Measurements from ENCODE around the gene ZSCAN23. TPM values are rescaled to one million over a fixed set of nuclear protein-coding genes. Genes with fewer than 3 reads are reported as not detected.
"Not testable (repeated sequence)": the region's sequence is repeated elsewhere in the genome, so short reads cannot be mapped to it uniquely, and the experiment has no call there.

The ZSCAN23 gene
- total RNA-seq, 1 donor from 2014 or later: 2.5 TPM

- intact Hi-C loops (cut with micrococcal nuclease): loop anchor here (5.0 kb wide), 3 partner anchors 43 to 177 kb away; partner anchors contain the start of genes ZSCAN26 and ZSCAN31
Measured at GRCh38 chr6:28444759-28445158, 1.5 kb upstream of the ZSCAN23 start.

- intact Hi-C loops (cut with micrococcal nuclease): loop anchor here (2.0 to 5.0 kb wide), 5 partner anchors 18 to 175 kb away; partner anchors contain the start of genes ZSCAN26 and ZSCAN31
Measured at GRCh38 chr6:28442586-28442985, 705 bp downstream of the ZSCAN23 start.

GRCh38 chr6:28436404-28436803 lies 6.9 kb downstream of the ZSCAN23 start:
- intact Hi-C loops (cut with micrococcal nuclease): no loop called here

- intact Hi-C loops (cut with micrococcal nuclease): no loop called here
Measured at GRCh38 chr6:28433119-28433518, 10.2 kb downstream of the ZSCAN23 start.

GRCh38 chr6:28429781-28430180 lies 13.5 kb downstream of the ZSCAN23 start:
- intact Hi-C loops (cut with micrococcal nuclease): no loop called here

- intact Hi-C loops (cut with micrococcal nuclease): loop anchor here (2.0 kb wide), 1 partner anchor 17 kb away; the partner anchor contains the start of gene ZSCAN23
Measured at GRCh38 chr6:28425944-28426541, 17.2 kb downstream of the ZSCAN23 start.

- intact Hi-C loops (cut with micrococcal nuclease): loop anchor here (2.0 kb wide), 1 partner anchor 19 kb away; the partner anchor contains the start of gene ZSCAN23
Measured at GRCh38 chr6:28424163-28424562, 19.1 kb downstream of the ZSCAN23 start.

GRCh38 chr6:28423546-28423945 lies 19.7 kb downstream of the ZSCAN23 start:
- intact Hi-C loops (cut with micrococcal nuclease): no loop called here

GRCh38 chr6:28413681-28414080 lies 29.6 kb downstream of the ZSCAN23 start:
- intact Hi-C loops (cut with micrococcal nuclease): no loop called here

- intact Hi-C loops (cut with micrococcal nuclease): no loop called here
Measured at GRCh38 chr6:28410767-28411166, 32.5 kb downstream of the ZSCAN23 start.

- intact Hi-C loops (cut with micrococcal nuclease): no loop called here
Measured at GRCh38 chr6:28408076-28408802, 35.1 kb downstream of the ZSCAN23 start.

GRCh38 chr6:28407401-28407800 lies 35.9 kb downstream of the ZSCAN23 start:
- intact Hi-C loops (cut with micrococcal nuclease): no loop called here

GRCh38 chr6:28403923-28404322 lies 39.4 kb downstream of the ZSCAN23 start:
- intact Hi-C loops (cut with micrococcal nuclease): not testable (repeated sequence)

- intact Hi-C loops (cut with micrococcal nuclease): no loop called here
Measured at GRCh38 chr6:28402197-28402596, 41.1 kb downstream of the ZSCAN23 start.

GRCh38 chr6:28401172-28401571 lies 42.1 kb downstream of the ZSCAN23 start:
- intact Hi-C loops (cut with micrococcal nuclease): no loop called here

GRCh38 chr6:28400122-28400451 lies 43.2 kb downstream of the ZSCAN23 start:
- intact Hi-C loops (cut with micrococcal nuclease): no loop called here

- intact Hi-C loops (cut with micrococcal nuclease): loop anchor here (1.0 to 5.0 kb wide), 12 partner anchors 17 to 587 kb away; partner anchors contain the start of genes ZKSCAN3, ZKSCAN4, ZKSCAN8 and ZSCAN16
Measured at GRCh38 chr6:28399350-28400121, 43.8 kb downstream of the ZSCAN23 start, which contains the start of gene ZSCAN12. Gene ZSCAN12 (minus strand): TSS chr6:28399747. CDS start chr6:28398405, 1,342 bp downstream.

- intact Hi-C loops (cut with micrococcal nuclease): loop anchor here (5.0 kb wide), 1 partner anchor 584 kb away; a partner anchor contains a TSS
Measured at GRCh38 chr6:28395918-28396317, 47.4 kb downstream of the ZSCAN23 start.

GRCh38 chr6:28393912-28394662 lies 49.2 kb downstream of the ZSCAN23 start:
- intact Hi-C loops (cut with micrococcal nuclease): loop anchor here (1.0 kb wide), 1 partner anchor 186 kb away; no protein-coding TSS in a partner anchor

- intact Hi-C loops (cut with micrococcal nuclease): no loop called here
Measured at GRCh38 chr6:28390688-28391087, 52.6 kb downstream of the ZSCAN23 start.

- intact Hi-C loops (cut with micrococcal nuclease): no loop called here
Measured at GRCh38 chr6:28384143-28384533, 59.2 kb downstream of the ZSCAN23 start.
